ENCODE results near the gene MLH1.
"Not testable (repeated sequence)": the region's sequence is repeated elsewhere in the genome, so short reads cannot be mapped to it uniquely, and the experiment has no call there.

The MLH1 gene

GRCh38 chr3:36993326-36994283 is at the start of gene MLH1:
TSS of gene MLH1 (plus strand) at chr3:36993518. CDS start at chr3:36993548, 30 bp downstream.
- DNase-seq, result peak; percentile 97

GRCh38 chr3:36943601-36944000 is 49.7 kb upstream of the MLH1 start:
- DNase-seq, result no peak

- peak; percentile 16 for DNase-seq
These were observed 49.2 kb upstream of the MLH1 start for GRCh38 chr3:36944012-36944640.

GRCh38 chr3:36944641-36945270 is 48.6 kb upstream of the MLH1 start, which contains the start of gene TRANK1:
TSS of gene TRANK1 (minus strand) at chr3:36945054. CDS start at chr3:36944809, 245 bp downstream.
- DNase-seq, result peak; percentile 78

GRCh38 chr3:36945333-36945980 is 47.9 kb upstream of the MLH1 start:
- DNase-seq, result no peak

- not testable (repeated sequence) for DNase-seq
These were observed 45.5 kb upstream of the MLH1 start for GRCh38 chr3:36947814-36948213.

- no peak for DNase-seq
These were observed 38.7 kb upstream of the MLH1 start for GRCh38 chr3:36954452-36955134.

- DNase-seq, result no peak
These were observed 37.2 kb upstream of the MLH1 start for GRCh38 chr3:36956155-36956554.

- DNase-seq, result no peak
These were observed 36.3 kb upstream of the MLH1 start for GRCh38 chr3:36957063-36957462.

GRCh38 chr3:36957862-36958686 is 35.2 kb upstream of the MLH1 start:
- DNase-seq, result no peak

GRCh38 chr3:36959821-36960220 is 33.5 kb upstream of the MLH1 start:
- DNase-seq, result no peak

- DNase-seq, result no peak
These were observed 32.8 kb upstream of the MLH1 start for GRCh38 chr3:36960502-36960901.

- not testable (repeated sequence) for DNase-seq
These were observed 30.3 kb upstream of the MLH1 start for GRCh38 chr3:36963008-36963407.

GRCh38 chr3:36964331-36964730 is 29.0 kb upstream of the MLH1 start:
- no peak for DNase-seq

- no peak for DNase-seq
These were observed 28.5 kb upstream of the MLH1 start for GRCh38 chr3:36964817-36965216.

GRCh38 chr3:36965440-36965839 is 27.9 kb upstream of the MLH1 start:
- DNase-seq, result no peak

GRCh38 chr3:36969085-36969484 is 24.2 kb upstream of the MLH1 start:
- DNase-seq, result no peak

- peak; percentile 23 for DNase-seq
These were observed 23.5 kb upstream of the MLH1 start for GRCh38 chr3:36969540-36970432.

- no peak for DNase-seq
These were observed 21.2 kb upstream of the MLH1 start for GRCh38 chr3:36972163-36972562.

GRCh38 chr3:36973139-36973538 is 20.2 kb upstream of the MLH1 start:
- no peak for DNase-seq
